GM12892 (cell line): Measurements from ENCODE around the gene RBFOX2.
"Not testable (repeated sequence)": the region's sequence is repeated elsewhere in the genome, so short reads cannot be mapped to it uniquely, and the experiment has no call there.

ENCODE experiments used
- DNase-seq: peaks from one replicate; pipeline ENCODE4 v3.0.0; 2011; ENCODE audit not compliant: insufficient read length
- FAIRE-seq: peaks from 2 replicates; lab custom pipeline; 2011; peaks lifted over from hg19 to GRCh38; lab: Jason Lieb, UNC
- POLR2A ChIP-seq: IDR thresholded peaks from 2 replicates; pipeline ENCODE4 v1.6.1; 2011; ENCODE audit warnings: low read depth, low read length, control low read depth
- POLR2AphosphoS5 ChIP-seq: IDR thresholded peaks from 2 replicates; pipeline ENCODE4 v1.6.1; 2011; ENCODE audit warnings: low read depth, low read length, control low read depth
- TAF1 ChIP-seq: IDR thresholded peaks from 2 replicates; pipeline ENCODE4 v1.6.1; 2011; ENCODE audit warnings: low read depth, mild to moderate bottlenecking, control low read depth, low read length, borderline replicate concordance

RBFOX2 gene

DNA sequence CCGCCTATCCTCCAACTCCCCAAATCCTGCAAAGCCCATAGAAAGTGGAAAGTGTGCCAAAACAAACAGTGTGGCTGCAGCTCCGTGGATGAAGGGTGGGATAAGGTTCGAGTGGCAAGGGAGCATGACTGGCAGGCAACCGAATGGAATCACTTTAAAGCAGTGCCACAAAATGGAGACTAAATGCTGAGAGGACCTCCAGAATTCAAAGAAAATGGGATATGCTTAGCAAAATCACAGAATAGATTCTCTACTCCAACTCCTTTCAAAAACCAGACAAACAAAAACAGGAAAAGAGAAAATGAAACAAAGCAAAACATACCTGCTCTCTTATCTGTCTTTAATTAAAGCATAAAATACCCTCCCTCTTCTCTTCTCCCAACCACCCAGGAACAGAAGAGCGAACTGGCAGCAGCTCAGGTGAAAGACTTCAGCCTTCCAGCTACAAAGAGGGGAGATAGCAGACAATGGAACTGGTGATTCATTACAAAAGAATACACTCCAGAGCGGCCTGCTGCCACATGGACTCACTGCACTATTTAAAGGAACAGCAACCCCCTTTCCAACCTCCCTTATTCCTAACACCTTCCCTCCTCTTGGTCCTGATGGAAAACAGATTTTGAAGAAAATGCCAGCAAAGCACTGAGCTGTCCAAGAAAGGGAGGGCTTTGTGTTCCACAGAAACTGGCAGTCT, 192.5 kb downstream of the RBFOX2 start:
- DNase-seq (no peak), FAIRE-seq (no peak)
- TF ChIP-seq TAF1: no peak
- TF ChIP-seq POLR2AphosphoS5: no peak
- TF ChIP-seq POLR2A: no peak

- no peak for TF ChIP-seq POLR2AphosphoS5
- DNase-seq (no peak), FAIRE-seq (no peak)
Measured at GRCh38 chr22:35835267-35835997, 193.2 kb downstream of the RBFOX2 start.

DNA sequence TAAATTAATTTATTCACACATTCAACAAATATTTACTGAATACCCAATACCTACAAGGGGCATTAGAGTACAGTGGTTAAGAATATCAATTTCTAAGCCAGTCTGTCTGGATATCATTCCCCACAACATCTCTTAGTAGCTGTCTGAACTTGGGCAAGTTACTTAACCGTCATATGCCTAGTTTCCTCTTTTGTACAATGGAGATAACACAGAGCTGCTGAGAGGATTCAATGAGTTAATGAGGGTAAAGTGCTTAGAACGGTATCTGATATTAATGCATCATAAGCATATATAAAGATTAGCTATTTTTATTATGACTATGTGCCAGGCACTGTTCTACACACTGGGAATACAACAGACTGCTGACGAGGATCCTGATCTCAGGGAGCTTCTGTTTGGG, 194.6 kb downstream of the RBFOX2 start:
- no peak for FAIRE-seq
- no peak for TF ChIP-seq POLR2AphosphoS5
- no peak for TF ChIP-seq POLR2A
- TF ChIP-seq TAF1: no peak
- no peak for DNase-seq

GRCh38 chr22:35830305-35830704, 198.3 kb downstream of the RBFOX2 start:
- DNase-seq (no peak), FAIRE-seq (no peak)
- no peak for TF ChIP-seq POLR2AphosphoS5
- no peak for TF ChIP-seq POLR2A
- no peak for TF ChIP-seq TAF1

- TF ChIP-seq TAF1: no peak
- TF ChIP-seq POLR2AphosphoS5: no peak
- no peak for TF ChIP-seq POLR2A
- DNase-seq: no peak
- FAIRE-seq: no peak
Measured at GRCh38 chr22:35824256-35824655, 204.4 kb downstream of the RBFOX2 start.

DNA sequence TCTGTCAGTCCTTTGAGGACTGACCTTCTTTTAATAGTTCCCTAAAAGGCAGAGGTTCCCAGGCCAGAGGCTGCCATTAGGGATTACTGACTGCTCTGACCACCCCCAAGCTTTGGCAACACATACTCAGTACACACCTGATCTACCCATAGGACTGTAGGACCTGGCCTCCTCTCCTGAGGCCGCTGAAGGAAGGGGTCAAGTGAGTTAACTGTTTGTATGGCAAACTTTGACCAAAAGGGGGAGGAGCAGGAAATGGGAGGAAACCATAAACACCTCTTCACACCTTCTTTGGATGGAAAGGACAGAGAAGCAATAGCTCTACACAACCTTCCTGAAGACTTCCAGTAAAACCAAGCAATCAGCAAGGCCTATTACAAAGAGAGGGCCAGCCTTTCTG, 207.0 kb downstream of the RBFOX2 start:
- no peak for DNase-seq
- FAIRE-seq: no peak
- TF ChIP-seq POLR2A (no peak), POLR2AphosphoS5 (no peak), TAF1 (no peak)

GRCh38 chr22:35819421-35819820, 209.2 kb downstream of the RBFOX2 start:
- DNase-seq (no peak), FAIRE-seq (no peak)
- TF ChIP-seq POLR2AphosphoS5: no peak
- no peak for TF ChIP-seq POLR2A
- TF ChIP-seq TAF1: no peak

GRCh38 chr22:35818897-35819296, 209.7 kb downstream of the RBFOX2 start:
- no peak for FAIRE-seq
- DNase-seq: no peak

DNA sequence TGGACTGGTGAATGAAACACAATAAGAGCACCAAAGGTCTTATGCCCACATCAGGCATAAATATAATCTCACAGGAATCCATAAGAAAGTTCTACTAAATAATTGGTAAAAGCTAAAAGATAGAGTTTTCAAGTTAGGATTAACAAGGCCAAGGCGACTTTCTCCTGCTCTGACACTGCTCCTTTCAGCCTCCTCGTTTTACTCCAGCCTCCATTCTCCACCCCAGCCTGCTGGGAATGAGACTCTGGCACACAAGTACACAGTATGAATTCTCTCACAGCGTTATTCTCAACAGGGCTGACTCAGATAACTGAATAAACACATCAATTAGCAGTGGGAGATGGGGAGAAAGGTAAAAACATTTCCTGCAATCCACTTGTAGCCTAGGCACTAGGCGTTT, 216.0 kb downstream of the RBFOX2 start:
- TF ChIP-seq TAF1: no peak
- no peak for TF ChIP-seq POLR2AphosphoS5
- TF ChIP-seq POLR2A: no peak
- no peak for FAIRE-seq
- no peak for DNase-seq

More at GRCh38 chr22:35818897-35819296, 209.7 kb downstream of the RBFOX2 start:
- TF ChIP-seq POLR2AphosphoS5: no peak
- TF ChIP-seq POLR2A: no peak
- no peak for TF ChIP-seq TAF1

- FAIRE-seq: no peak
- TF ChIP-seq POLR2AphosphoS5: no peak
- no peak for TF ChIP-seq POLR2A
- no peak for TF ChIP-seq TAF1
- no peak for DNase-seq
Measured at GRCh38 chr22:35811670-35812069, 217.0 kb downstream of the RBFOX2 start.

GRCh38 chr22:35809816-35810215, 218.8 kb downstream of the RBFOX2 start:
- no peak for DNase-seq
- no peak for TF ChIP-seq POLR2AphosphoS5
- no peak for TF ChIP-seq POLR2A
- TF ChIP-seq TAF1: no peak
- FAIRE-seq: no peak

- FAIRE-seq (no peak), DNase-seq (no peak)
- TF ChIP-seq TAF1: no peak
- TF ChIP-seq POLR2A: no peak
- TF ChIP-seq POLR2AphosphoS5: no peak
Measured at GRCh38 chr22:35808377-35808776, 220.2 kb downstream of the RBFOX2 start.

GRCh38 chr22:35806668-35807067, 222.0 kb downstream of the RBFOX2 start:
- DNase-seq, FAIRE-seq: not testable (repeated sequence)
